SKM-1 treated with dmso at 0.1 percent for 144 hours (cell line): ENCODE results near the gene OR5K4.
"Not testable (repeated sequence)": the region's sequence is repeated elsewhere in the genome, so short reads cannot be mapped to it uniquely, and the experiment has no call there.

ENCODE experiments used
- DNase-seq: peaks from one replicate; lab custom pipeline; 2025; ENCODE audit not compliant: unreplicated experiment; lab: John Stamatoyannopoulos, UW

Gene OR5K4

DNA sequence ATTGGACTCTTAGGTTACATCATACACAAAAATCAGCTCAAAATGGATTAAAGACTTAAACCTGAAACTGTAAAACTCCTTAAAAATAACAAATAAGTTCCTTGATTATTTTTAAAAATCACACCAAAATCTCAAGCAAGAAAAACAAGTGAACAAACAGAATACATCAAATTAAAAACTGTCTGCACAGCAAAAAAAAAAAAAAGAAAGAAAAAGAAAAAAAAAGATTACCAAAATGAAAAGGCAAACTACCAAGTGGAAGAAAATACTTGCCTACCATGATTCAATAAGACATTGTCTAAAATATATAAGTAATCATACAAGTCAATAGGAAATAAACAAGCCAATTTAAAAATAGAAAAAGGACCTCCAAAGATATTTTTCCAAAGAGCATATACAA lies 17.5 kb downstream of the OR5K4 start:
- DNase-seq = no peak

DNA sequence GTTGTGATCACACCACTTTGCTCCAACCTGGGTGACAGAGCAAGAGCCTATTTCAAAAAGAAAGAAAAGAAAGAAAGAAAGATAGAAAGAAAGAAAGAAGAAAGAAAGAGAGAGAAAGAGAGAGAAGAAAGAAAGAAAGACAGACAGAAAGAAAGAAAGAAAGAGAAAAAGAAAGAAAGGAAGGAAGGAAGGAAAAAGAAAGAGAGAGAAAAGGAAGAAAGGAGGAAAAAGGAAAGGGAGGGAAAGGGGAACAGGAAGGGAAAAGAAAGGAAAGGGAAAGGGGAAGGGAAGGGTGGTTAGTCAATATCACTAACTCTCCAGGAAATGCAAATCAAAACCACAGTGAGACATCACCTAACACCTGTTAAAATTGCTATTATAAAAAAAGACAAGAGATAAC lies 18.2 kb downstream of the OR5K4 start:
- no peak for DNase-seq

DNA sequence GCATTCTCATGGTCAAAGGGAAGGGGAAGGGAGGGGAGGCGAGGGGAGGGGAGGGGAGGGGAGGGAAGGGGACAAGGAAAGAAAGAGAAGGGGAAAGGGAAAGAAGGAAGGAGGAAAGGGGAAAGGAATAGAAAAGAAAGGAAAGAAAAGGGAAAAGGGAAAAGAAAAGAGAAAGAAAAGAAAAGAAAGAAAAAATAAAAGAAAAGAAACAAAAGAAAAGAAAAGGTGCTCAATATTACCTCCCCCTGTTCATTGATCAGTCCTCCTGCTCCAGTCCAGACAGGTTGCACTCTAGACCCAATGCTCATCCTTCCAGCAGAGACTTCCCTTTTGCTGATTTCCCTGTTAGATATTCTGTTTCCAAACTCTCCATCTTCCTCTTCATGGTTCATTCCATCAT lies 18.8 kb downstream of the OR5K4 start:
- no peak for DNase-seq

DNA sequence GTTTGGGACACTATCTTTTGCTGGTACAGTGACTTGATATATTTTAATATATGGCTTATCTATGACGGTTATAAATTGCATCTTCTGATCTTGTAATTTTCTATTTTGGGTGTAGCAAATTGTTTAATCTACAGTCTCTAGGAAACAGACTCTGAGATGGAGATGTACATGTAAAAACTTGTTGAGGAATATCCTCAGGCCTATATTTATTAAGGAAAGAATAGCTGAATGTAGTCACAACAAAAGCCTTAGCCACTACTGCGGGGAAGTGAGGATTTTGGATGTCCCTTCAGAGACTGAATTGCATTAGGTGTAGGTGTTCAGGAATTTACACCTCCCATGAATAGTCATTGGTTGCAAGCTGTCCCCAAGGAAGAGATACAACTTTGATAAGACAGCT lies 23.0 kb downstream of the OR5K4 start:
- no peak for DNase-seq

DNA sequence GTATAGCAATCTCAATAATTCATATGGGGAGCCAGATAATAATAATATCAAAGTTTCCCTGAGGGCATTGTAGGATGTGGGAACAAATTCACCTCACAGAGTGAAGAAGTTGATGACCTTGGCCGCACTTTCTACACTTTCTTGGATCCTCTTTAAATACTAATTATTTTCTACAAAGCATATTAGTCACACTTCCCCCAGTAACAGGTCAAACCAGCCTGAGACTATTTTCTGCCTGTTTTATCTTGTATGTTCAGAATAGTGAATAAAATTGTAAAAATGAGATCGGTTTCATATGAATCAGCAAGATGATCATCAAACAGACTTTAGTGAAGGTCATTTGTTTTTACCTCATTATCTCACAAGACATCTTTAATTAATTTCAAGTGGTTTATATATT lies 34.5 kb downstream of the OR5K4 start:
- DNase-seq = no peak

DNA sequence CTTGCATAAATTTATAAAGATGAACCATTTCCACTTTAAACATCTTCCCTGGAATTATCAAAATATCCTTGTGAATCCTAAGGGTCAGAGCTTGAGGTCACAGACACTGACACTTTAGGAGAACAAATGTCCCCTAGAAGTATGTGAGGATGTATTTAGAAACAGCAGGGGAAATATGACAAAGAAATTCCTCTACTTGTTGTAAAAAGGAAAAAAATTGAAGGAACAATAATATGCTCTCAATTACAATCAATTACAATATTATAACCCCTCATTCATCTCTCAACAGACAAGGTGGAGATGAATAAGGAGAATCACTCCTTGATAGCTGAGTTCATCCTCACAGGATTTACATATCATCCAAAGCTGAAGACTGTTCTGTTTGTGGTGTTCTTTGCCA lies 36.7 kb downstream of the OR5K4 start, which contains the start of gene OR5K3:
Gene OR5K3, plus strand, starts transcription at position 301 of the 400 bp plus-strand sequence. Its CDS starts 0 bp downstream, at position 301.
- no peak for DNase-seq

DNA sequence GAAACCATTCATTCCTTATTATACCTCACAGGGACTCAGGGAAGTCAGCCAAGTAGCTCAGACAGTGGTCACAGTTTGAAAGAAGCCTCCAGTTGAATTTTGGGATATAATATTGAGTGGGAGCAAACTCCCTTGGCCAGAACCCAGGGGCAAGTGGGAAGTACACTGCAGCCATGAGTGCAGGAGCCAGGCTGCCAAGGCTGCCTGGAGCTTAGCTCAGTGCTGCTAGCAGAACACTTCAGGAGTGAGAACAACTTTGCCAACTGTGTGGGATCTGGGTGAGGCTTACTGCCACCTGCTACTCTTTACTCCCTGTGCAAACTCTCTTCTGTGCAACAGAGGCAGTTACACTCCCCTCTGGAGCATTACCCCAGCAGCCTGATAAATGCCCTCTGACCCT lies 41.4 kb downstream of the OR5K4 start:
- DNase-seq = no peak

DNA sequence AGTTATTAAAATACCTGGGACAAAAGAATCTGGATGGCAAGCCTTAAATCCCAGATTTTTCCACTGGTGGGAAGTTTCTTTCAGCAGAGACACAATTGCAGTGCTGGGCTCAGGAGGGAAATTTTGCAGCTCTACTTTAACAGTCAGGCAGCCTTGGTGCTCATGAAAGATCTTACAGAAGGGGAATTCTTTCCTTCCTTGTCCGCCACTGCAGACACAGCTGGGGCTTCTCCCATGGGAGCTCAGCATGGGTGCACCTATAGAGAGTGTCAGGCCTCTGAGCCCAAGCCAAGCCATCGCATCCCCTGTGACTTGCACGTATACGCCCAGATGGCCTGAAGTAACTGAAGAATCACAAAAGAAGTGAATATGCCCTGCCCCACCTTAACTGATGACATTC lies 42.8 kb downstream of the OR5K4 start:
- not testable (repeated sequence) for DNase-seq

DNA sequence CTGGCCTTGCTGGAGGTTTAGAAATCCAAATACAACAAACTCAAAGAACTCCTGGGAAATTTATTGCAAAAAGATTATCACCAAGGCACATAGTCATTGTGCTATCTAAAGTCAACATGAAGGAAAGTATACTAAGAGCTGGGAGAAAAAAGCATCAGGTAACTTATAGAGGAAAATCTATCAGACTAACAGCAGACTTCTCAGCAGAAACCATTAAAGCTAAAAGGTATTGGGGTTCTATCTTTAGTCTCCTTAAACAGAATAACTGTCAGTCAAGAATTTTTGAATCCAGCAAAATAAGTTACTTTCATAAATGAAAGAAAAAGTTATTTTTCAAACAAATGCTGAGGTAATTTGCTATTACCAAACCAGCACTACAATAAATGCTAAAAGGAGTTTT lies 44.9 kb downstream of the OR5K4 start:
- DNase-seq = no peak

DNA sequence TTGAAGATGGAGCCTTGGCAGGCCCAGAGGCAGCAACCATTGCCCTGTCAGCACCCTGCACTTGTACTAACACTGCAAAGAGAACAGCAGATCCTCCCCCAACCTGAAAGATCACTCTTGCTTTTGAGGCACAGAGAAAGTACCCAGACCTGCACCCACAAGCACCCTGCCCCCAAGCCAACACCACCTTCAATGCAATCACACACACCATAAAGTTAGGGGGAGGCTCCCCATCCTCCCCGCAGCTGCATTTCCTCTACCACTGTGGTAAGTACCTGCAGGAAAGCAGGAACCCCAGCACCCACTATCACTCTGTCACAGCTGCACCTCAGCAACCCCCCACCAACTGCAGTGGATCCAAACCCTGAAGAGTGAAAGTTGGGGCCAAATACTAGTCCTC lies 48.9 kb downstream of the OR5K4 start:
- no peak for DNase-seq

DNA sequence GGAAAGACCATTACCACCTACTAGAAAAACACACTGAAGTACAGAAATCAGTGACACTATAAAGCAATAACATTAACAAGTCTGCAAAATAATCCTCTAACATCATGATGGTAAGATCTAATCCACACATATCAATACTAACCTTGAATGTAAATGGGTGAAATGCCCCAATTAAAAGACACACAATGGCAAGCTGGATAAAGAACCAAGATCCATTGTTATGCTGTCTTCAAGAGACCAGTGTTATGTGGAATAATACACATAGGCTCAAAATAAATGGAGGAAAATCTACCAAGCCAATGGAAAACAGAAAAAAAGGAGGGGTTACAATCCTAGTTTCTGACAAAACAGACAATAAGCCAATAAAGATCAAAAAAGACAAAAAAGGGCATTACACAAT lies 50.4 kb downstream of the OR5K4 start:
- no peak for DNase-seq
